HEK293 (cell line): ENCODE measurements around the gene RAB11FIP3.
A peak's percentile ranks its signal among the peaks of the same experiment; 100 is the strongest.

Experiments
- CTCF ChIA-PET: fragments of 350-600 bp; formaldehyde crosslinking; extraction: SDS; loops from one replicate; lab custom pipeline; 2021; ENCODE audit warnings: antibody characterized with exemption; lab: Yijun Ruan, JAX
- POLR2A ChIA-PET: fragments of 300-600 bp; formaldehyde crosslinking; extraction: SDS; loops from one replicate; lab custom pipeline; 2020; ENCODE audit warnings: antibody characterized with exemption, inconsistent platforms; lab: Yijun Ruan, JAX
- H3K27ac ChIP-seq: fragments of 200-500 bp; sonication (Bioruptor generic); 2 replicates; pipeline ENCODE4 v1.5.1; 2014; ENCODE audit warnings: low read depth, low read length, control low read depth, inconsistent platforms; ENCODE audit errors: extremely low read depth
- H3K36me3 ChIP-seq, 2 experiments: fragments of 200-500 bp in 1 of 2; sonication (Bioruptor generic) in 1 of 2; 1 replicate in 1 of 2; 2 replicates in 1 of 2; pipeline ENCODE4 v1.5.1; 2014 to 2017; ENCODE audit warnings: inconsistent platforms in 2 of 2, low read length in 2 of 2; ENCODE audit not compliant: control insufficient read depth in 2 of 2, insufficient read depth in 1 of 2
- H3K4me1 ChIP-seq: fragments of 200-500 bp; sonication (Bioruptor generic); 2 replicates; pipeline ENCODE4 v1.5.1; 2014; ENCODE audit warnings: mild to moderate bottlenecking, low read length, inconsistent platforms; ENCODE audit not compliant: control insufficient read depth, insufficient read depth
- H3K4me3 ChIP-seq: 2 replicates; pipeline ENCODE4 v1.5.1; 2011; ENCODE audit warnings: low read depth, mild to moderate bottlenecking, control low read depth, low read length, moderate library complexity
- H3K9me3 ChIP-seq: fragments of 200-500 bp; sonication (Bioruptor generic); 2 replicates; pipeline ENCODE4 v1.5.1; 2014; ENCODE audit warnings: low read depth, low read length, inconsistent platforms; ENCODE audit not compliant: control insufficient read depth, insufficient read depth
- GLIS1 ChIP-seq: fragments of 450-650 bp; formaldehyde crosslinking; IDR thresholded peaks from 2 replicates; pipeline ENCODE4 v1.5.1; 2016; ENCODE audit warnings: missing biosample characterization, missing genetic modification characterization
- GLIS2 ChIP-seq: fragments of 450-650 bp; formaldehyde crosslinking; IDR thresholded peaks from 2 replicates; pipeline ENCODE4 v1.5.1; 2016; ENCODE audit warnings: missing biosample characterization, missing genetic modification characterization
- YY1 ChIP-seq: fragments of 450-650 bp; formaldehyde crosslinking; IDR thresholded peaks from 2 replicates; pipeline ENCODE4 v1.5.1; 2018; ENCODE audit warnings: missing biosample characterization, missing genetic modification characterization
- ZIC2 ChIP-seq: fragments of 450-650 bp; formaldehyde crosslinking; IDR thresholded peaks from 2 replicates; pipeline ENCODE4 v1.5.1; 2016; ENCODE audit warnings: missing biosample characterization, missing genetic modification characterization
- ZNF133 ChIP-seq: fragments of 450-650 bp; formaldehyde crosslinking; IDR thresholded peaks from 2 replicates; pipeline ENCODE4 v1.5.1; 2016; ENCODE audit warnings: missing biosample characterization, missing genetic modification characterization
- ZNF311 ChIP-seq: fragments of 450-650 bp; formaldehyde crosslinking; IDR thresholded peaks from 2 replicates; pipeline ENCODE4 v1.5.1; 2017; ENCODE audit warnings: missing biosample characterization, missing genetic modification characterization, borderline replicate concordance
- ZNF341 ChIP-seq: fragments of 450-650 bp; formaldehyde crosslinking; IDR thresholded peaks from 2 replicates; pipeline ENCODE4; 2016; ENCODE audit warnings: low read depth, missing biosample characterization, missing genetic modification characterization
- ZNF548 ChIP-seq: fragments of 450-650 bp; formaldehyde crosslinking; IDR thresholded peaks from 2 replicates; pipeline ENCODE4 v1.5.1; 2016; ENCODE audit warnings: missing biosample characterization, missing genetic modification characterization
- ZNF600 ChIP-seq: fragments of 450-650 bp; formaldehyde crosslinking; IDR thresholded peaks from 2 replicates; pipeline ENCODE4 v1.5.1; 2016; ENCODE audit warnings: missing biosample characterization, missing genetic modification characterization
- ZNF654 ChIP-seq: fragments of 450-650 bp; formaldehyde crosslinking; IDR thresholded peaks from 2 replicates; pipeline ENCODE4 v1.5.1; 2016; ENCODE audit warnings: low read depth, missing biosample characterization, missing genetic modification characterization
- TF ChIP-seq, protein P1 (sequence below): fragments of 450-650 bp; formaldehyde crosslinking; IDR thresholded peaks from 2 replicates; pipeline ENCODE4 v1.5.1; 2016; ENCODE audit warnings: missing biosample characterization, missing genetic modification characterization
- TF ChIP-seq, protein P2 (sequence below): fragments of 450-650 bp; formaldehyde crosslinking; IDR thresholded peaks from 2 replicates; pipeline ENCODE4 v1.5.1; 2016; ENCODE audit warnings: missing biosample characterization, missing genetic modification characterization
- TF ChIP-seq, protein P3 (sequence below): fragments of 450-650 bp; formaldehyde crosslinking; IDR thresholded peaks from 2 replicates; pipeline ENCODE4 v1.5.1; 2016; ENCODE audit warnings: missing biosample characterization, missing genetic modification characterization
- TF ChIP-seq, protein P4 (sequence below): fragments of 450-650 bp; formaldehyde crosslinking; IDR thresholded peaks from 2 replicates; pipeline ENCODE4 v1.5.1; 2016; ENCODE audit warnings: missing biosample characterization, missing genetic modification characterization

The RAB11FIP3 gene

DNA sequence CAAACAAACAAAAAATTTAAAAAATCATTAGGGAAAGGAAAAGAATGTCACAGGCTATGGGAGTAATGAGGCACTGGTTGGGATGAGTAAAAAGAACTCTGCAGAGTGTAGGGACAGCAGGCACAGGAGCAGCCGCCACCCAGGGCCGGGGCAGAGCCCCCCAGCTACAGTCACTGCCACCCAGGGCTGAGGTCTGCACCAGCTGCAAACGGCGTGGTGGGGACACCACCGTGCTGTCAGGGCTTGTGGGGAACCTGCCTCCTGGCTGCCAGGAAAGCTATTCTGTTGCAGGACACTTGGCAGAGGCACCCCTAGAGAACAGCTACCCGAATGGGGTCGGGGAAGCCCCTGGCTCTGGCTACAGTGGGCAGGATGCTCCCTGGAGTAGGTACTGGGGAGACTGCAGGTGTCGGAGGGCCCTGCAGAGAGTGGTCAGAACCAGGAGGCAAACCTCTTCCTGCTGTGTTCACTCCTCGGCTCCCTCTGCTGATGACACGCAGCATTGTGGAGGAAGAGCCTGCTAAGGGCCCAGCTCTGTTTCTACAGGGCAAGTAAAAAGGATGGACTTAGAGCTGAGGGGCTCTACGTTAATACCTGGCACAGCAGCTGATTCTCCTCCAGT lies 69.8 kb downstream of the RAB11FIP3 start:
- Histone ChIP-seq H3K36me3 (peaks cover 3 to 44% of the 10 kb centered on the region in 2 experiments; a peak in 2 of 3 replicates), H3K27ac (no peak overlapping the region), H3K4me1 (no peaks in the 10 kb centered on the region), H3K9me3 (no peaks in the 10 kb centered on the region), H3K4me3 (no peak overlapping the region)
- TF ChIP-seq, protein P1, sequence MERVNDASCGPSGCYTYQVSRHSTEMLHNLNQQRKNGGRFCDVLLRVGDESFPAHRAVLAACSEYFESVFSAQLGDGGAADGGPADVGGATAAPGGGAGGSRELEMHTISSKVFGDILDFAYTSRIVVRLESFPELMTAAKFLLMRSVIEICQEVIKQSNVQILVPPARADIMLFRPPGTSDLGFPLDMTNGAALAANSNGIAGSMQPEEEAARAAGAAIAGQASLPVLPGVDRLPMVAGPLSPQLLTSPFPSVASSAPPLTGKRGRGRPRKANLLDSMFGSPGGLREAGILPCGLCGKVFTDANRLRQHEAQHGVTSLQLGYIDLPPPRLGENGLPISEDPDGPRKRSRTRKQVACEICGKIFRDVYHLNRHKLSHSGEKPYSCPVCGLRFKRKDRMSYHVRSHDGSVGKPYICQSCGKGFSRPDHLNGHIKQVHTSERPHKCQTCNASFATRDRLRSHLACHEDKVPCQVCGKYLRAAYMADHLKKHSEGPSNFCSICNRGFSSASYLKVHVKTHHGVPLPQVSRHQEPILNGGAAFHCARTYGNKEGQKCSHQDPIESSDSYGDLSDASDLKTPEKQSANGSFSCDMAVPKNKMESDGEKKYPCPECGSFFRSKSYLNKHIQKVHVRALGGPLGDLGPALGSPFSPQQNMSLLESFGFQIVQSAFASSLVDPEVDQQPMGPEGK, result peak; percentile 32; the same call in 1 of the 2 replicates
- TF ChIP-seq ZNF654 (tag by site-specific recombination) (0 out of 2 replicates have a peak, but pooled peaks have one; percentile 10), YY1 (tag by site-specific recombination) (no peak), GLIS1 (tag by site-specific recombination) (peak; percentile 85), ZNF548 (tag by site-specific recombination) (no peak), GLIS2 (peak; percentile 25; the same call in 1 of the 2 replicates), ZNF341 (0 out of 2 replicates have a peak, but pooled peaks have one; percentile 16), ZIC2 (tag by site-specific recombination) (peak; percentile 43), ZNF311 (tag by site-specific recombination) (no peak), ZNF600 (peak; percentile 94)
- TF ChIP-seq, protein P2, sequence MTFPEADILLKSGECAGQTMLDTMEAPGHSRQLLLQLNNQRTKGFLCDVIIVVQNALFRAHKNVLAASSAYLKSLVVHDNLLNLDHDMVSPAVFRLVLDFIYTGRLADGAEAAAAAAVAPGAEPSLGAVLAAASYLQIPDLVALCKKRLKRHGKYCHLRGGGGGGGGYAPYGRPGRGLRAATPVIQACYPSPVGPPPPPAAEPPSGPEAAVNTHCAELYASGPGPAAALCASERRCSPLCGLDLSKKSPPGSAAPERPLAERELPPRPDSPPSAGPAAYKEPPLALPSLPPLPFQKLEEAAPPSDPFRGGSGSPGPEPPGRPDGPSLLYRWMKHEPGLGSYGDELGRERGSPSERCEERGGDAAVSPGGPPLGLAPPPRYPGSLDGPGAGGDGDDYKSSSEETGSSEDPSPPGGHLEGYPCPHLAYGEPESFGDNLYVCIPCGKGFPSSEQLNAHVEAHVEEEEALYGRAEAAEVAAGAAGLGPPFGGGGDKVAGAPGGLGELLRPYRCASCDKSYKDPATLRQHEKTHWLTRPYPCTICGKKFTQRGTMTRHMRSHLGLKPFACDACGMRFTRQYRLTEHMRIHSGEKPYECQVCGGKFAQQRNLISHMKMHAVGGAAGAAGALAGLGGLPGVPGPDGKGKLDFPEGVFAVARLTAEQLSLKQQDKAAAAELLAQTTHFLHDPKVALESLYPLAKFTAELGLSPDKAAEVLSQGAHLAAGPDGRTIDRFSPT (tag by site-specific recombination), result peak; percentile 67; the same call in 1 of the 2 replicates
- TF ChIP-seq, protein P3, sequence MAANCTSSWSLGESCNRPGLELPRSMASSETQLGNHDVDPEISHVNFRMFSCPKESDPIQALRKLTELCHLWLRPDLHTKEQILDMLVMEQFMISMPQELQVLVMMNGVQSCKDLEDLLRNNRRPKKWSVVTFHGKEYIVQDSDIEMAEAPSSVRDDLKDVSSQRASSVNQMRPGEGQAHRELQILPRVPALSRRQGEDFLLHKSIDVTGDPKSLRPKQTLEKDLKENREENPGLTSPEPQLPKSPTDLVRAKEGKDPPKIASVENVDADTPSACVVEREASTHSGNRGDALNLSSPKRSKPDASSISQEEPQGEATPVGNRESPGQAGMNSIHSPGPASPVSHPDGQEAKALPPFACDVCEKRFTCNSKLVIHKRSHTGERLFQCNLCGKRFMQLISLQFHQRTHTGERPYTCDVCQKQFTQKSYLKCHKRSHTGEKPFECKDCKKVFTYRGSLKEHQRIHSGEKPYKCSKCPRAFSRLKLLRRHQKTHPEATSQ (tag by site-specific recombination), result no peak
- TF ChIP-seq, protein P4, sequence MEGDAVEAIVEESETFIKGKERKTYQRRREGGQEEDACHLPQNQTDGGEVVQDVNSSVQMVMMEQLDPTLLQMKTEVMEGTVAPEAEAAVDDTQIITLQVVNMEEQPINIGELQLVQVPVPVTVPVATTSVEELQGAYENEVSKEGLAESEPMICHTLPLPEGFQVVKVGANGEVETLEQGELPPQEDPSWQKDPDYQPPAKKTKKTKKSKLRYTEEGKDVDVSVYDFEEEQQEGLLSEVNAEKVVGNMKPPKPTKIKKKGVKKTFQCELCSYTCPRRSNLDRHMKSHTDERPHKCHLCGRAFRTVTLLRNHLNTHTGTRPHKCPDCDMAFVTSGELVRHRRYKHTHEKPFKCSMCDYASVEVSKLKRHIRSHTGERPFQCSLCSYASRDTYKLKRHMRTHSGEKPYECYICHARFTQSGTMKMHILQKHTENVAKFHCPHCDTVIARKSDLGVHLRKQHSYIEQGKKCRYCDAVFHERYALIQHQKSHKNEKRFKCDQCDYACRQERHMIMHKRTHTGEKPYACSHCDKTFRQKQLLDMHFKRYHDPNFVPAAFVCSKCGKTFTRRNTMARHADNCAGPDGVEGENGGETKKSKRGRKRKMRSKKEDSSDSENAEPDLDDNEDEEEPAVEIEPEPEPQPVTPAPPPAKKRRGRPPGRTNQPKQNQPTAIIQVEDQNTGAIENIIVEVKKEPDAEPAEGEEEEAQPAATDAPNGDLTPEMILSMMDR (tag by site-specific recombination), result peak; percentile 32; the same call in 1 of the 2 replicates
- POLR2A ChIA-PET, result no interaction called here
- CTCF ChIA-PET, result interaction anchor here (0.6 to 1.8 kb wide), 9 partner anchors 19 to 430 kb away, joined by 3 to 7 read pairs (median 3); partner anchors contain the start of gene RAB11FIP3

DNA sequence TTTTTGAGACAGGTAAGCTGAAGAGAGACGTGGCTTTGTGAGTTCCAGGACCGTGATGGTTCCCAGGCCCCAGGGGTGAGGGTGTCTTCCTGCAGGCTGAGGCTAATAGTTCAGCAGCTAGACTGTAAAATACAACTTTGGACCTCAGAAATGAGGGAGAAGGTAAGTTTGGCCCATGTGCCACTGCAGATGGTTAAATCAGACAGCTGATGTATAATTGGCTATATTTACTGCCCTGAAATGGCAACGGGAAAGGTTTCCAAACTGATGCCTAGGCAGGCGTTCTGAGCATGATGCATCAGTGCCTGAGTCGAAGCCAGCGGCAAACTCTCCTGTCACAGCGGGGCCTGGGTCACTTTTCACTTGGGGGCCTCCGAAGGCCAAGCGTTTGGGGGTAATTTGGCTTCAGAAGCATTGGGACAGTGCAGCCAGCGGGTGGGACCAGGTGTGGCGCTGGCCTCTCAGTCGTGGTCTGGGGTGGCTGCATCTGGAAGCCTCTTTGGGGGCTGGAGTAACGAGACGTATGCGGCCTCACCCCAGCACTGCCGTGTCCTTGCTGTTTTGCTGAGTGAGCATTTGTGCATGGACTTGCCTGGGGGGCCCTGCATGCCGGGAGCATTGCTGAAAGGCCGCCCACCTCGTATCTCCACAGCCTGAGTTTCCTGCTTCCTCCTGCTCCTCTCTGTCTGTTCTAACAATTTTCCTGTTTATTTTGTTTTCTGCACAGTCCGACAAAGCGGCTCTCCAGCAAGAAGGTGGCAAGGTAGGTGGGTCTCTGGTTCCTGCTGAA lies 70.8 kb downstream of the RAB11FIP3 start:
- Histone ChIP-seq H3K4me1 (no peaks in the 10 kb centered on the region), H3K36me3 (peaks cover 0 to 33% of the 10 kb centered on the region in 2 experiments; a peak in 2 of 3 replicates), H3K27ac (no peak overlapping the region), H3K4me3 (no peak overlapping the region), H3K9me3 (no peaks in the 10 kb centered on the region)
- TF ChIP-seq ZNF133 (tag by site-specific recombination) (peak; percentile 99), GLIS1 (tag by site-specific recombination) (no peak)
- ChIA-PET CTCF (interaction anchor here (0.6 to 1.8 kb wide), 7 partner anchors 9 to 431 kb away, joined by 3 to 7 read pairs (median 3); no protein-coding TSS in a partner anchor), POLR2A (no interaction called here)
